Stimulated activated naive CD4-positive, alpha-beta T cell (primary cell): ENCODE data around the gene BRCA2.
A peak's percentile ranks its signal among the peaks of the same experiment; 100 is the strongest.

Experiments used
- DNase-seq, 6 experiments: peaks; one replicate each; lab custom pipeline; 2025; lab: John Stamatoyannopoulos, UW

Gene BRCA2

GRCh38 chr13:32384702-32385101, 69.4 kb downstream of the BRCA2 start:
- DNase-seq, result no peak

- peak in 2 of 6 experiments; percentile 14 to 24 for DNase-seq
Measured at GRCh38 chr13:32385410-32385809, 70.1 kb downstream of the BRCA2 start.

DNA sequence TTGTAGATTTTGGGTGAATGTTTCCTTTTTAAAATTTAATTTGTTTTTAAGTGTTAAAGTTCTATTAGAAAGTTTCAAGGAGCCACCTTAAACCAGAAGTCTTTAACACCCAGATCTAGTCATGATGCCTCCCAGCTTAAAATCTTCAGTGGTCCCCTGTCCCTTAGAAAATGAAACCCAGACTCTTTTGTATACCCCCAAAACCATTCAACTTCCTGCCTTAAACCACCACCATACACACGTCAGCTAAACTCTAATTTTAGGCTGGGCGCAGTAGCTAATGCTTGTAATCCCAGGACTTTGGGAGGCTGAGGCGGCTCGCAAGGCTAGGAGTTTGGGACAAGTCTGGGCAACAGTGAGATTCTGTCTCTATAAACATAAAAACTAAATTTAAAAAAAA, 74.7 kb downstream of the BRCA2 start:
- no peak for DNase-seq

- DNase-seq, result no peak
Measured at GRCh38 chr13:32390484-32390883, 75.2 kb downstream of the BRCA2 start.

GRCh38 chr13:32391101-32391619, 75.9 kb downstream of the BRCA2 start:
- DNase-seq, result no peak

- DNase-seq, result no peak
Measured at GRCh38 chr13:32403108-32403507, 87.8 kb downstream of the BRCA2 start.

GRCh38 chr13:32407854-32408253, 92.5 kb downstream of the BRCA2 start:
- DNase-seq, result no peak

- DNase-seq, result no peak
Measured at GRCh38 chr13:32408296-32409000, 93.1 kb downstream of the BRCA2 start.

- DNase-seq, result no peak
Measured at GRCh38 chr13:32409001-32409313, 93.6 kb downstream of the BRCA2 start.

DNA sequence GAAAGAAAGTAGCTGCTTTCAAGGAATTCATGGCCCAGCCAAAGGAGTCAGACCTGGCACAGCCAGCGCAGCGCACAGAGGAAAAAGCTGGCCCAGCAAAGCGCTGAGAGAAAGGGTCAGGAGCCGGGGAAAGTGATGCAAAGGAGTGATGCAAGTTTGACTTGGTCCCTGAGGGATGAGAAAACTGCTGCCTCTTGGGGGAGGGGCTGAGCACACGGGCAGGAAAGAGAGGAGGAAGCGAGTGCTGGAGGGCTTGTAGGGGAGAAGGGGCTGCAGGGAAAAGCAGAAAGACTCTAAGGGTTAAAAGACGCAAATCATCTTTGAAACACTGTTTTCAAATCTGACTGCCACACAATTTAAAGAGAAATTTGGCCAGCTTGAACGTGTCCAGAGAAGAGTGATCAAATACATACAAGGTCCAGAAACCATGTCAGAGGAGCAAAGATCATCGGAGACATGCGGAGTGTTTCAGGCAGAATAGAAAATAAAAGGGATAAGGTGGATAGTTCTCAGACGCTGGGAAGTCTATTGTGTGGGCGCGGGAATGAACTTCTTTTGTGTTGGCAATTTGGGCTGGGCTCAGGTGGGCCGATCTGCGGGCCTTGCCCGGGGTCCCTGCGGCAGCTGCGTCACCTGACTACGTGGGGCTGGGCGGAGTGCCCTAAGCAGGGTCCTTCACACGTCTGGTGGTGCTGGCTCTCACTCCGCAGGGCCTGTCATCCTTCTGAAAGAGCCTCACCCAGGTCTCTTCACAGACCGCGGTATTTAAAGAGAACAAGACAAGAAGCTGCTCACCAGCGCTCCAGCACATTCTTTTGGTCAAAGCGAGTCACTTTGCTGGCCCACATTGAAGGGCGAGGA, 94.5 kb downstream of the BRCA2 start:
- DNase-seq, result no peak

DNA sequence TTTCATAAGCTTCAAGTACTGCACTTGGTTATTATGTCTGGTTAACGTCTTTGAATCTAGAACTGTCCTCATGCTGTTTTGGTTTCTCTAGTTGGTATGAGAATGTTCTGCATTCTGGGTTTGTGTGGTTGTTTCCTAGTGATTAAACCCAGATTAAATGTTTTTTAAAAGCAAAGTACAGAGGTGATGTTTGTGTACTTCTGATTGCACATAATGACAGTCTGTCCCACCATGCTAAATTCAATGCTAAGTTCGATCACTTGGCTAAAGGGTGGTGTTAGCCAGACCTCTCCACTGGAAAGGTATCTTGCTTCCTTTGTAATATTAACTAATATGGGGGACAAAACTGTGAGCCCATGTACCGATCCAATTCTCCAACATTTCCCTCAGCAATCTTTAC, 98.0 kb downstream of the BRCA2 start:
- no peak for DNase-seq

GRCh38 chr13:32414580-32414979, 99.3 kb downstream of the BRCA2 start:
- DNase-seq, result no peak

- no peak for DNase-seq
Measured at GRCh38 chr13:32415019-32415418, 99.7 kb downstream of the BRCA2 start.

DNA sequence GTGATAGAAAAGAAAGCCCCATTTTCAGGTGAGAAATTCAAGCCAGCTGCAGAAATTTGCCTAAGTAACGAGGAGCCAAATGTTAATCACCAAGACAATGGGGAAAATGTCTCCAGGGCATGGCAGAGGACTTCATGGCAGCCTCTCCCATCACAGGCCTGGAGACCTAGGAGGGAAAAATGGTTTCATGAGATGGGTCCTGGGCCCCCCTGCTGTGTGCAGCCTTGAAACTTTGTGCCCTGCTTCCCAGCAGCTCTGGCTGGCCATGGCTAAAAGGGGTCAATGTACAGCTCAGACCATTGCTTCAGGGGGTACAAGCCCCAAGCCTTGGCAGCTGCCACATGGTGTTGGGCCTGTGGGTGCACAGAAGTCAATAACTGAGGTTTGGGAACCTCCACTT, 102.7 kb downstream of the BRCA2 start:
- DNase-seq, result no peak

GRCh38 chr13:32419862-32420261, 104.6 kb downstream of the BRCA2 start:
- DNase-seq, result no peak

DNA sequence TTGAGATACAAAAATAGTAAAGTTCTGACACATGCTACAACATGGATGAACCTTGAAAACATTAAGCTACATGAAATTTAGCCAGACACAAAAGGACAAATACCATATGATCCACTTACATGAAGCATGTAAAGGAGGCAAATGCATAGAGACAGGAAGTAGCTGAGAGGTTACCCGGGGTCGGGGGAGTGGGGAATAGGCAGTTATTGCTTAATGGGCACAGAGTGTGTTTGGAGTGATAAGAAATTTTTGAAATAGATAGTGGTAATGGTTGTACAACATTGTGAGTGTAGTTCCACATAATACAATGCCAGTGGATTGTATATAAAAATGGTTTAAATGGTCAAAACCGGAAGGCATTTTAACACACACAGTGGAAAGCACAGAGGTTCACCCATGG, 108.3 kb downstream of the BRCA2 start:
- DNase-seq, result no peak

DNA sequence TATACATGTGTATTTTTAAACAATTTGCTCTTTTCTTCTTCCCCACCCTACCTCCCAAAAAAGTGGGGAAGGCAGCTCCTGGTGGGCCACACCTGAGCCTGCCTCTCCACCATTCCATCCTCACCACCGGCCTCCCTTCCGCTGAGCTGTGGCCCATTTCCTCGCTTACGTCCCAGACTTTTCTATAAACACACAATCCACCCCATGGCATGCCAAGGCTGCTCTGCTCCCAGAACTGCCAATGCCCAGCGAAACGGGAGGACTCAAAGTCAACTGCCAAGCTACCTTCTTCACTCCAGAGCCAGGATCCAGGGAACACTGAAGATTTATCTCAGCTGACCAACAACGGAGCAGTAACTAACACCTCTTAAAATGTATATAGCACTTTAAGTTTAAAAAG, 109.8 kb downstream of the BRCA2 start:
- no peak for DNase-seq

DNA sequence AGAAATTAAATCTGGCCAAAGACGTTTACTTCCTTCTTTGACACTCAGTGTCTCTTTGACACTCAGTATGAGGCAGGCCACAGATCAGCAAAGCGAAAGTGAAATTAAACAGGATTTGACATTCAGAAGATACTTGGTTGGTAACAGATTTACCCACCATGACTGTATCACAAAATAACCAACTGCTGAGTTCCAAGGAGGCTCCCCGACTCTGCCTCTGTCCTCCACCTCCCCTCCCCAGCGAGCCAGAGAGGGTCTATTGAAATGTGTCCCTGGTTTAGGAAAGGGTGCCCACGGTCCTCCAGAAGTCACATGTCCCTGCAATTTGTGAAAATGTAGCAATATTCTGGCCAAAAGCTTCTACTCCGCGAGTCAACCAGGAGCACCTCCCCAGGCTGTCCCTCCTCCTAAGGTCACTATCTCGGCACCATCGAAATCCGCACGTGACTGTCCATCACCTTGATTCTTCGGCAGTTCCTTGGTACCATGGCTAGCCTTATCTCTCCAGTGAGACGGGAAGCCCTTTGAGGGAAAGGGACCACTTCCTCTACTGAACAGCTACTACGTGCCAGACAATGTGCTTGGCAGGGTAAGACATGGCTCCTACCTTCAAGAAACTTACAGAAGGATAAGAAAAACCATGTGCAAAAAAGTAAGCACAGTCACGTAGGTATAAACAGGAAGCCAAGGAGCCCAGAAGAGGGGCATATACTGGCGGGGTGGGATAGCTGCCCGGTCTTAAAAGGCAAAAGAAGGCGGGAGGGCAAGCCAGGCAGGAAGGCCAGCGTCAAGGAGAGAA, 111.1 kb downstream of the BRCA2 start:
- DNase-seq, result peak; percentile 6 to 75 (median 44)

DNA sequence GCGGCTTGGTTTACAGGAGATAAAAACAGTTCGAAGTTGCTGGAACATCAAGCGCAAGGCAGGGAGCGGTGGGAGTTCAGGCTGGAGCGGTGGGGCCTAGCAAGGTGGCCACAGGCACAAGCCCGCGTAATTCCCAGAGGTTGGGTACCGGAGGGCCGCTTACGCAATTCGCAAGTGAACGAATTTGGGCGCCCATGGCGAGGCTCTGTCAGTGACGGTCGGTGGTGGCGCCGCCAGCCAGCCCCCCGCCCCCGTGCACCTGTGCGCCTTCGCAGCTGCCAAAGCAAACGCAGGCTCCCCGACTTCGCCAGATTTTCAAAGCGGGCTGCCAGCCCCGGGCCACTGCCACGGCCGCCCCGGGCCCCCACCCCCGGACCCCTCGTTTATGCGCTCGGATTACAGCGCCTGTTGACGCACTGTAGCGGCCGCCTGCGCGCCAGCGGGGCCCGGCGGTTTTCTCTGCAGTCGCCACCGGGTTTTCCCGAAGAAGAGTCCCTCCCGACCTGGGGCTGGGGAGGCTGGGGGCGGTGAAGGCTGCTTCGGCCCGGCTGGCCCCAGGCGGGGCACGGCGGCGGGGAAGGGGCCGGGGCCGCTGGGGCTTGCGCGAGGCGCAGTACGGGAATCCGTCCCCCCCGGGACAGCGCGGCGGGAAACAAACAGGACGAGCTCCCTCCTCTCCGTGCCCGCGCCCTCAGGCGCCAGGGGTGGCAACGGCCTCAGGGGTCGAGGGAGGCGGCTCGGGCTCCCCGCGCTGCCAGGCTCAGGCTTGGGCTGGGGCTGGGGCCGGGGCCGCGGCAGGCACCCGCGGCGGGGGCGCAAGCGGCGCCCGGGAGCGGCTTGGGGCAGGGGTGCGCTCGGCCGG, 111.9 kb downstream of the BRCA2 start:
- peak; percentile 50 to 76 (median 56) for DNase-seq

- peak; percentile 70 to 86 (median 75) for DNase-seq
Measured at GRCh38 chr13:32427852-32428580, 112.7 kb downstream of the BRCA2 start, which contains the start of gene N4BP2L1. Gene N4BP2L1, minus strand, starts transcription at chr13:32428130. Its CDS starts 48 bp downstream, at chr13:32428082.
